Ishikawa (cell line): ENCODE results near the gene CARHSP1.

ENCODE experiments used
- RAD21 ChIP-seq: IDR thresholded peaks from 2 replicates; pipeline ENCODE4 v1.6.1; 2012; ENCODE audit warnings: low read depth
- TF ChIP-seq, protein P1 (sequence below): IDR thresholded peaks from 2 replicates; pipeline ENCODE4 v1.6.1; 2012; ENCODE audit warnings: low read depth, mild to moderate bottlenecking

DNA sequence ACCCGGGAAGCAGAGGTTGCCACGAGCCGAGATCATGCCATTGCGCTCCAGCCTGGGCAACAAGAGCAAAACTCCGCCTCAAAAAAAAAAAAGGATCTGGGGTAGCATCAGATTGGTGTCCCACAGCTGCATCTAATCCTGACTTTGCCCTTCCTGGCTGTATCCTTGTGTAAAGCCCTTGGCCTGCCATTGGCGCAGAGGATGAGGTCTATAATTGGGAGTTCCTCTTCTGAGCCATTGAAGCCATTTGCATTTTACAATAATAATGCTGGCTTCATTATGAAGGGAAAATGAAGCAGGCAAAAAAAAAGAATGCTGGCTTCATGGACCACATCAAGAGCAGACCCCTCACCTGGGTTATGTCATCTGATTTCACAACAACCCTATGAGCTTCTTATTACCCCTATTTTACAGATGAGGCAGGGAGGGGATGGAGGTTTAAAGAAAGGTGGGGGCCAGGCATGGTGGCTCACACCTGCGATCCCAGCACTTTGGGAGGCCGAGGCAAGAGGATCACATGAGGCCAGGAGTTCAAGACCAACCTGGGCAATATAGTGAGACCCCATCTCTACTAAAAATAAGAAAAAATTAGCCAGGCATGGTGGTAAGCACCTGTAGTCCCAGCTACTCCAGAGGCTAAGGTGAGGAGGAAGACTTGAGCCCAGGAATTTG lies 12.2 kb upstream of the CARHSP1 start:
- TF ChIP-seq, protein P1, sequence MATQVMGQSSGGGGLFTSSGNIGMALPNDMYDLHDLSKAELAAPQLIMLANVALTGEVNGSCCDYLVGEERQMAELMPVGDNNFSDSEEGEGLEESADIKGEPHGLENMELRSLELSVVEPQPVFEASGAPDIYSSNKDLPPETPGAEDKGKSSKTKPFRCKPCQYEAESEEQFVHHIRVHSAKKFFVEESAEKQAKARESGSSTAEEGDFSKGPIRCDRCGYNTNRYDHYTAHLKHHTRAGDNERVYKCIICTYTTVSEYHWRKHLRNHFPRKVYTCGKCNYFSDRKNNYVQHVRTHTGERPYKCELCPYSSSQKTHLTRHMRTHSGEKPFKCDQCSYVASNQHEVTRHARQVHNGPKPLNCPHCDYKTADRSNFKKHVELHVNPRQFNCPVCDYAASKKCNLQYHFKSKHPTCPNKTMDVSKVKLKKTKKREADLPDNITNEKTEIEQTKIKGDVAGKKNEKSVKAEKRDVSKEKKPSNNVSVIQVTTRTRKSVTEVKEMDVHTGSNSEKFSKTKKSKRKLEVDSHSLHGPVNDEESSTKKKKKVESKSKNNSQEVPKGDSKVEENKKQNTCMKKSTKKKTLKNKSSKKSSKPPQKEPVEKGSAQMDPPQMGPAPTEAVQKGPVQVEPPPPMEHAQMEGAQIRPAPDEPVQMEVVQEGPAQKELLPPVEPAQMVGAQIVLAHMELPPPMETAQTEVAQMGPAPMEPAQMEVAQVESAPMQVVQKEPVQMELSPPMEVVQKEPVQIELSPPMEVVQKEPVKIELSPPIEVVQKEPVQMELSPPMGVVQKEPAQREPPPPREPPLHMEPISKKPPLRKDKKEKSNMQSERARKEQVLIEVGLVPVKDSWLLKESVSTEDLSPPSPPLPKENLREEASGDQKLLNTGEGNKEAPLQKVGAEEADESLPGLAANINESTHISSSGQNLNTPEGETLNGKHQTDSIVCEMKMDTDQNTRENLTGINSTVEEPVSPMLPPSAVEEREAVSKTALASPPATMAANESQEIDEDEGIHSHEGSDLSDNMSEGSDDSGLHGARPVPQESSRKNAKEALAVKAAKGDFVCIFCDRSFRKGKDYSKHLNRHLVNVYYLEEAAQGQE: no peak
- TF ChIP-seq RAD21: no peak
